Stimulated activated naive CD8-positive, alpha-beta T cell treated with anti-CD3 and anti-CD28 coated beads, Interleukin-15, amount 100 ng/mL, for 72 hours (primary cell): Measurements from ENCODE around the gene GLCCI1.
"Not testable (repeated sequence)": the region's sequence is repeated elsewhere in the genome, so short reads cannot be mapped to it uniquely, and the experiment has no call there.

Experiments
- ATAC-seq: fragments of 150-1000 bp; cut with Tn5 transposase; 2 replicates; pipeline ENCODE4 v1.10.0; 2021; ENCODE audit warnings: mild to moderate bottlenecking, moderate library complexity
- DNase-seq, 2 donors: peaks; one replicate each; pipeline ENCODE4 v3.0.0; 2021 to 2022
- H3K27ac Mint-ChIP-seq, 2 donors: one replicate each; pipeline ENCODE4 v1.8.0; 2022; ENCODE audit warnings: mild to moderate bottlenecking in 2 of 2, mixed read lengths in 2 of 2, moderate library complexity in 2 of 2
- H3K27me3 Mint-ChIP-seq: one replicate; pipeline ENCODE4 v1.8.0; 2022; ENCODE audit warnings: mixed read lengths
- H3K4me1 Mint-ChIP-seq: one replicate; pipeline ENCODE4 v1.8.0; 2022; ENCODE audit warnings: mild to moderate bottlenecking, mixed read lengths
- H3K4me3 Mint-ChIP-seq, 2 donors: one replicate each; pipeline ENCODE4 v1.8.0; 2022; ENCODE audit warnings: mild to moderate bottlenecking in 2 of 2, mixed read lengths in 2 of 2, moderate library complexity in 1 of 2
- H3K9me3 Mint-ChIP-seq, 2 donors: one replicate each; pipeline ENCODE4 v1.8.0; 2022; ENCODE audit warnings: mixed read lengths in 2 of 2

The GLCCI1 gene

DNA sequence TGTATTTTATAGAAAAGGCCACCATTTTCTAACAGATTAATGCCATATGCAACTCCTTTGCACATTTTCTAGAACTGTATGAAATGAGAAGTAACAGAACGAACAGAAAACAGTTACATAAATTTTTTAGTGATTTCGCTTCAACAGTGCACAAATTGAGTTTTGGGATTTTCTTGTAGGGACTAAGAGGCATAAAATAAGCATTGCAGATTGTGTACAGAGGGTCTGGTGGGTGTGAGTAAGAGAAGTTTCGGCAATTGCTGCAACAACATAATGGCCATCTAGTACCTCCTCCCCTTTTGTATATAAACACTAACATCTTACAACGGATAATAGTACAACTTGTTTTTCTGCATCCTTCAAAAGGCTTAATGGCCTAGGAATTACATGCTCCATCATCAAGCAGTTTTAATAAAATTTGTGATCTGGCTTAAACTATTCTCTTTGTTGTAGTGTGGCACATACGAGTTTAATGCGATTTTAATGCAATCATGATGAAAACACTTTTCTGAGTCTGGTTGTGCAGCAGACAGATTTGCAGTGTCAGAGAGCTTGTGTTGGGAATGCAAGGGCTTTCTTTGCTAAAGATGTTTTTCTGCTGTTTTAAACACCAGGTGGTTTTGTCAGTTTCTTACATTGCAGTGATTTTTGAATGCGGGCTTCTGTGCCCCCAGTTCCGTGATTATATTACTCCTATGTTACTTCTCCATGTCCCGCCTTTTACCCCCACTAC is 2.9 kb downstream of the GLCCI1 start:
- H3K4me1 Mint-ChIP-seq: peaks cover 23% of the 10 kb centered on the region
- H3K9me3 Mint-ChIP-seq: no peaks in the 10 kb centered on the region
- no peak overlapping the region for H3K27ac Mint-ChIP-seq
- no peak for DNase-seq
- no peak overlapping the region for H3K4me3 Mint-ChIP-seq
- ATAC-seq: no peak
- H3K27me3 Mint-ChIP-seq: no peaks in the 10 kb centered on the region

DNA sequence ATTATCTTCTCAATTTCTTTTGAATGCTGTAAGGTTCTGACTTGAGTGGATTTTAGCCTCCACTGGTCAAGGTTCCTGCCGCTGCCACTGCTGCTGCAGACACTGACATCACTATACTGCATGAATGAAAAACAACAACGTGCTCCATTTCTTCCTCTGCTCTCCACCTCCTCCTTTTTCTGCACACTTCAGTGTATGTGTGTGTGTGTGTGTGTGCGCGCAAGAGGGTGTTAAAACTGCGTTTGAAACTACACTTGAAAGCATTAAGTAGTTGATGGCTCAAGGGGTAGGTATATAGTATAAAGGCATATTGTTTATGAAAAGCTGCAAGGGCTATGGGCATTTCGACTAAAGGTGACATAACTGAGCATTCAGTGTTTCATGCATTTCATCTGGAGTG is 3.5 kb downstream of the GLCCI1 start:
- peaks cover 27% of the 10 kb centered on the region for H3K4me1 Mint-ChIP-seq
- H3K27ac Mint-ChIP-seq: no peak overlapping the region
- H3K4me3 Mint-ChIP-seq: no peak overlapping the region
- no peaks in the 10 kb centered on the region for H3K9me3 Mint-ChIP-seq
- DNase-seq (no peak), ATAC-seq (no peak)
- no peaks in the 10 kb centered on the region for H3K27me3 Mint-ChIP-seq

DNA sequence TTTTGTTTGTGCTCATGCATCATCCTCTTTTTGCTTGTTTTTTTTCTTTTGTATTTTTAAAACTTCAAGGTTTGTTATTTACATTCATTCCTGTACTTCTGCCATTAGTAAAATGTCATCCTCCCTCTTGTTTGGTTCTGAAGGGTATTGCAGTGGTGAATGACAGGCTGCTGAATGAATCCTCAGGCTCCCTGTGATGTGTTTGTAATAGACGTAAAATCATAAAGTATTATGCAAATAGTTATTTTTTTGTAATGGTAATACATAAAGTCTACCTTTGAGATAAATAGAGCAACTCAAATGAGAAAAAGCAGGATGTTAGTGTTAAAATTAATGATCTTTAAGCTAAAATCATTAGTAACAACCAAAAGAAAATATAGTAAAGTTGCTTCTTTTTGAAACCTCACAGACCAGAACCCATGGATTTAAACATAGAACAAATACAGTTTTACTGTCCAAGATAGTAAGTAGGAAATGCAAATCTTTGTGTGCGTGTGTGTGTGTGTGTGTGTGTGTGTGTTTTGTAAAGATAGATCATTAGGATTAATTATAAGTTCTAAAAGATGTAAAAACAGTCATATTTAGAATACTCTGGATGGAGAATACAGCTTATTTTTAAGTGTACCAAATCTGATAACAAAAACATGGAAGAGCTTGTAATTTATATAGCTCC is 4.5 kb downstream of the GLCCI1 start:
- DNase-seq (no peak), ATAC-seq (no peak)
- Mint-ChIP-seq H3K27me3 (no peaks in the 10 kb centered on the region), H3K4me1 (peaks cover 36% of the 10 kb centered on the region), H3K4me3 (peak overlapping the region; percentile 51 to 73), H3K27ac (no peak overlapping the region), H3K9me3 (no peaks in the 10 kb centered on the region)

DNA sequence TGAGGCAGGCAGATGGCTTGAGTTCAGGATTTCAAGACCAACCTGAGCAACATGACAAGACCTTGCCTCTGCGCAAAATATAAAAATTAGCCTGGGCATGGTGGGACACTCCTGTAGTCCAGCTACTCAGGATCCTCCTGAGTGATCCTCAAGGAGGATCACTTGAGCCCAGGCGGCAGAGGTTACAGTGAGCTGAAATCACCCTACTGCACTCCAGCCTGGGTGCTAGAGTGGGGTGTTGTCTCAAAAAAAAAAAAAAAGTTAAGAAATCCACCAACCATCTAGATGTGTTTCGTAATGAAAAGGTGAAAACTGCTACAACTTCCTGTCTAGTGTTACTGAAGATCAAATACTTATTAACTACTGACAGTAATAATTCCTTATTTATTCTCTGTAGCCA is 8.1 kb downstream of the GLCCI1 start:
- DNase-seq (no peak), ATAC-seq (peak; percentile 52)
- Mint-ChIP-seq H3K9me3 (no peaks in the 10 kb centered on the region), H3K27me3 (no peaks in the 10 kb centered on the region), H3K4me3 (no peak overlapping the region), H3K27ac (no peak overlapping the region), H3K4me1 (peaks cover 56% of the 10 kb centered on the region)

DNA sequence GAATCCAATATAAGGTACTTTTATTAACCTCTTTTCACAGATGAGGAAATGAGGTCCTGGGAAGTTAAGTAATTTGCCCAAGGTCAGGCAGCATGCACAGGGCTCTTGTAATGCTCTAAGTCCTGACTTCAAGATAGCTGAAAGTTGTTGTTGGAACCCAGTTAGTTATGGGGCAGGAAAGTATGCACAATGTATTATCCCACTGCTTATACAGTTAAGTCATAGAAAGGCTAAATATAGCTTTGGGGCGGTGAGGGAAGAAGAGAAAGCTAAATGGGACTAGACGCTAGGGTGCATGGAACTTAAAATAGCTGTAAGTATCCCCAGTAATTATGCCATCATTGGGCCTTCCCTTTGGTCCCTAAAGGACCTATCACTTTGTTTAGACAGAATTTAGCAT is 9.2 kb downstream of the GLCCI1 start:
- H3K27me3 Mint-ChIP-seq: no peaks in the 10 kb centered on the region
- H3K4me1 Mint-ChIP-seq: peaks cover 59% of the 10 kb centered on the region
- H3K9me3 Mint-ChIP-seq: no peaks in the 10 kb centered on the region
- no peak for DNase-seq
- H3K27ac Mint-ChIP-seq: peak overlapping the region in 1 of 2 donors; percentile 50
- no peak overlapping the region for H3K4me3 Mint-ChIP-seq
- no peak for ATAC-seq

DNA sequence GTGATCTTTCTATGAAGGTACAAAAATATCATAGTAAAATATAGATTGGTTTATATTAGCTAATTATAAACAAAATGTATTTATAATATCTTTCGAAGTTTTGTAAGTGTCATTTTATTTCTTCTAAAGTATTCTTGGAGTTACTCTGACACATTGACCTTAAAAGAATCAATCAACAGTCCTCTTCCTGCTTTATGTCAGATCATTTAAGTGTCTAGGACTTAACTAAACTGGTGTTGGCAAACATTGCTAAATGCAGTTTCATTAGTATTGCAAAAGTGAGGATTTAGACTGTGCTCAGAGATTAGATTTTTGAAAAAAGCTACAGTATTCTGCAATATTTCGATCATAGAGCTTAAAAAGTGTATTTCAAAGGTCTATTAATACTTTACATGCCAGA is 10.3 kb downstream of the GLCCI1 start:
- DNase-seq: no peak
- Mint-ChIP-seq H3K27me3 (no peaks in the 10 kb centered on the region), H3K4me1 (peaks cover 57% of the 10 kb centered on the region), H3K9me3 (no peaks in the 10 kb centered on the region), H3K4me3 (no peak overlapping the region), H3K27ac (no peak overlapping the region)
- ATAC-seq: no peak

DNA sequence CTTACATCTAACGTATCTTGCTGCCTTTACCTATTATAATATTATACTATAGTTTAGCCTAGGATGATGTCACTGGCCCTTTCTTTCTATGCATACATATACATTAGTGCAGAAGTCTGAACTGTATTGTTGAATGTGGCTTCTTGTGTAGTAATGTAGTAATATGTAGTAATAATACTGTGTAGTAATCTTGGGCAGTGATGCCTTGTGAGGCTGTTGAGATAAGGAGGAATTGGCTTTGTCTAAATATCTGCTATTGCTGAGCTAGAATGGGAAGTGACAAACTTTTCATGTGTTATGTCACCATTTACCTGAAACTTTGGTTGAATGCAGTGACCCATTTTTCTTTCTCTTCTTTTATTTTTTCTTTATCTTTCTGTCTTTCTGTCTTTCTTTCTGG is 11.0 kb downstream of the GLCCI1 start:
- DNase-seq (no peak), ATAC-seq (no peak)
- no peaks in the 10 kb centered on the region for H3K9me3 Mint-ChIP-seq
- peaks cover 57% of the 10 kb centered on the region for H3K4me1 Mint-ChIP-seq
- no peaks in the 10 kb centered on the region for H3K27me3 Mint-ChIP-seq
- no peak overlapping the region for H3K27ac Mint-ChIP-seq
- no peak overlapping the region for H3K4me3 Mint-ChIP-seq

DNA sequence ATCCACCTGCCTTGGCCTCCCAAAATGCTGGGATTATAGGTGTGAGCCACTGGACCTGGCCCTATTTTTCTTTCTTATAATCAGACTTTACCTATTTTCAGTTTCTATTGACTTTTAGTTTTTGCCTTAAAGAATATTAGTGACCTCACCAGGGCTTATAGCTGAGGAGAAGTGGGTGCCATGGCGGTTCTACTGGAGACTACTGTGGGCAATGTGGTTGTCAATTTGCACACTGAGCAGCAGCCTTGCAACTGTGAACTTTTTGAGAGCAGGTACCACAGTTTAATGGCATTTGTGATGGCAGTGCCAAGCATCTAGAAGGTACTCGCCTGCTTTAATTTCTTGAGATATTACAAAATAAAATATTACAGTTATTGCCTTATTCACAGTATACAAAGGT is 11.5 kb downstream of the GLCCI1 start:
- ATAC-seq (no peak), DNase-seq (no peak)
- no peak overlapping the region for H3K27ac Mint-ChIP-seq
- no peaks in the 10 kb centered on the region for H3K9me3 Mint-ChIP-seq
- no peak overlapping the region for H3K4me3 Mint-ChIP-seq
- H3K4me1 Mint-ChIP-seq: peaks cover 55% of the 10 kb centered on the region
- H3K27me3 Mint-ChIP-seq: no peaks in the 10 kb centered on the region

DNA sequence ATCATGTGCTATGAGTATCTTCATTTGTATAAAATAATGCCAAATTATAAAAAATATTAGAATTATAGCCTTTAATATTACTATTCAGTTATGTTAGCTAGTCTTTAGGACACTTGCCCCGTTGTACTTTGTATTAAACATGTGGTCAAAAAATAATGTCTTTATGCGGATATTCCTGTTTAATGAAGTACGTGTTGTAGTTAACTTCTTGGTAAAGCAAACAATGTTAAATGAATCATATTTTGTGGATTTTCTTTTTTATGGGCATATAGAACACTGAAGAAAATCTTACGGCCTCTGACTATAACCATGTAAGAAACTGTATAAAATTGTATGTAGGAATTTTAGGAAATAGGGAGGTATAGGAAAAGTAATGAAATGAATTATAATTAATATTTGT is 14.3 kb downstream of the GLCCI1 start:
- Mint-ChIP-seq H3K27me3 (no peaks in the 10 kb centered on the region), H3K27ac (no peak overlapping the region), H3K4me3 (no peak overlapping the region), H3K9me3 (no peaks in the 10 kb centered on the region), H3K4me1 (peaks cover 45% of the 10 kb centered on the region)
- ATAC-seq (no peak), DNase-seq (no peak)

DNA sequence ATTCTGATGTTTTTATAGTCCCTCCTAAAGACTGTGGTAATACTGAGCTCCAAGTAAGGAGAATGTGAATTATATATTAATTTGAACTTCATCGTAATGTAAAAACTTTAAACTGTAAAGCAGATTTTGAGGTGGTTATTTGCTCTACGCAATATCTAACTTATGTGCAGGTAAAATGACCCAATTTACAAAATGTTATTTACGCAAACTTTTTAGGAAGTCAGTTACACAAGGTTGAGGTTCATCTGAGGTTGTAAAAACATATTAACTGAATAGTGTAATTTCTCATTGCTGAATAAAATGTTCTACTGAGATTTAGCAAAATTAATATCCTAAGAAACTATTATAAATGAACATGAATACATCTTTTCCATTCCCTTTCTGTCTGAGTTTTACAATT is 15.8 kb downstream of the GLCCI1 start:
- H3K9me3 Mint-ChIP-seq: no peaks in the 10 kb centered on the region
- peaks cover 57% of the 10 kb centered on the region for H3K4me1 Mint-ChIP-seq
- DNase-seq (no peak), ATAC-seq (no peak)
- H3K27me3 Mint-ChIP-seq: no peaks in the 10 kb centered on the region
- H3K27ac Mint-ChIP-seq: no peak overlapping the region
- no peak overlapping the region for H3K4me3 Mint-ChIP-seq

DNA sequence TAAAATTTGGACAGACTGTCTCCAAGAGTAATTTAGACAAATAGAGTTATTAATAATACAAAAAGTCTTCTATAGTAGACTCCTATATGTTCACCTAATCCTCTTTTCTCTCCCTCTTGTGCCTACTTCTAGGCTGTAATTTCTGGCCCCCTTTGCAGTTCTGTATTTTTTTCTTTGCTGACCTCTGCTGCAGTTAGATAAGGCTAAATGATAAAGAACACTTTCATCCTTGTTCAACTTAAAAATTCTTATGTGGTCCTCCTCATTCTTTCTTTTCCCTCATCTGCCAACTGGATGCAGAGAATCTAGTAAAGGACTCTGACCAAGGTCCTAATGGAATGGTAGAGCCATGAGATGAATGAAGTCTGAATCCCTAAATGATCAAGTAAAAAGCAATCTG is 20.1 kb downstream of the GLCCI1 start:
- Mint-ChIP-seq H3K9me3 (peaks cover 21 to 24% of the 10 kb centered on the region in 2 donors), H3K4me1 (peaks cover 53% of the 10 kb centered on the region), H3K4me3 (no peak overlapping the region), H3K27ac (no peak overlapping the region), H3K27me3 (no peaks in the 10 kb centered on the region)
- ATAC-seq (no peak), DNase-seq (no peak)

DNA sequence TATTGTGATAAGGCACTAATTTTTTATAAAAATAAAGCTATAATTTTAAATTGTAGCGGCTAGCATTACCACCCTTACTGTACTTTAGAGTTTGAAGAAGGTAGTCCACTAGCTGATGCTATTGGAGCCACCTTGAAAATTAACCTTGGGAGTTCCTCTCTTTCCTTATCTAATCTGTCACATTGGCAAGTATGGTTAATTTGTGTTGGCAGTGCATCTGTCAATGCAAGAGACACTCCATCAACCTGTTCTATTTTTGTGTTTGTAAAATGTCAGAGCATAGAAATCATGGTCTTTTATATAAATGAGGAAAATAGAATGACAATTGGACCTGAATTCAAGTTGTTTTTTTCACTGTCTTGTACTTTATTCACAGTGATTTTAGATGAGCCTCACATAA is 20.5 kb downstream of the GLCCI1 start:
- DNase-seq (no peak), ATAC-seq (no peak)
- Mint-ChIP-seq H3K4me3 (peak overlapping the region; percentile 70 to 84), H3K27me3 (no peaks in the 10 kb centered on the region), H3K9me3 (peaks cover 21 to 24% of the 10 kb centered on the region in 2 donors), H3K27ac (peak overlapping the region in 1 of 2 donors; percentile 91), H3K4me1 (peaks cover 51% of the 10 kb centered on the region)

DNA sequence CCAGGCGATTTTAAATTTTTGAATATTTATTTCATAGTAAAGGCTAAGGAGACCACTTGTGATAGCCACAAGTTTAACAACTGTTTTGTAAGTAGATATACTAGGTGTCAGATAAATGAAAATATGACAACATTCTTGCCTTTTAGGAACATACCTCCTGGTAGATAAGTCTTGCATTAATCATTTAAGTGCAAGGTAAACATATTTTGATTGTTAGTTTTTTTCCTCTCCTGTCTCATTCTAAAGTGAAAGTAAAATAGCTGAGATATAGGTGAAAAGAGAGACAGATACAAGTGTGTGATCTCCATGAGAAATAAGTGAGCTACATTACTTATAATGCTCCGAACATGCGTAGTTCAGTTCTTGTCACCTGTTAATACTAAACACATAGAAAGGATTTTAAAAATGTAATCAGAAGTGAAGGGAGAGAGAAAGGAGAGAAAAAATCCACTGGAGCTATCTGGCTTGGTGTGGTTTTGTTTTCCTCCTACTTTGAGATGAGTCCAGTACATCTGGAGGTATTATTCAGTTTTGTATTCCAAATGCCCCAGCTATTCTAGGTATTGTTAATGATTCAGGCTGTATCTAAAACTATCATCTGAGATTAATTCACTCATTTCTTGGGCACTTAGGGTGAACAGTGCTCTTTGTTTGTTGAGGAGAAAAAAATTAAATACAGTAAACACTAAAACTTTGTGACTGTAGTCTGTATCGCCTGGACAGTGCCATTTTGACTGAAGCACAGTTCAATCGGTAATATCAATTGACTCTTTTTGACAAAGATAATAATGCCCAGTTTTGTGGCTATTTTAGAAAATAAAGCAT is 21.2 kb downstream of the GLCCI1 start:
- H3K9me3 Mint-ChIP-seq: peaks cover 21 to 24% of the 10 kb centered on the region in 2 donors
- DNase-seq (no peak), ATAC-seq (no peak)
- peak overlapping the region; percentile 70 to 84 for H3K4me3 Mint-ChIP-seq
- peak overlapping the region; percentile 91 to 93 for H3K27ac Mint-ChIP-seq
- no peaks in the 10 kb centered on the region for H3K27me3 Mint-ChIP-seq
- peaks cover 51% of the 10 kb centered on the region for H3K4me1 Mint-ChIP-seq

DNA sequence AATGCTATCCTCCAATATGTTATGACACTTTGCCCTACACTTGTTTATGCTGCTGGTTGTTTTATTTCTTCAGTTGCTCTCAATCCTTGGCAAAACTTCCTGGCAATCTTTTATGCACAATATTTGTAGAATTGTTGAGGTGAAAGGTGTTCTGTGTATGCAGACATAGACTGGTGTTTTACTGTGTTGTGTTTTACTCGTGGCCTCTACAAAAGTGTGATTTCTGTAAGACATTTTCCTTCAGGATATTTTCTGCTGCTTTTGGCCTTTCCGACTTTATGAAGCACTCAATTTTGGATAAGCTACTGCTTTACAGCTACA is 21.8 kb downstream of the GLCCI1 start:
- DNase-seq: no peak
- ATAC-seq: no peak
- Mint-ChIP-seq H3K9me3 (peaks cover 21 to 24% of the 10 kb centered on the region in 2 donors), H3K4me1 (peaks cover 51% of the 10 kb centered on the region), H3K27ac (no peak overlapping the region), H3K4me3 (peak overlapping the region in 1 of 2 donors; percentile 46), H3K27me3 (no peaks in the 10 kb centered on the region)

DNA sequence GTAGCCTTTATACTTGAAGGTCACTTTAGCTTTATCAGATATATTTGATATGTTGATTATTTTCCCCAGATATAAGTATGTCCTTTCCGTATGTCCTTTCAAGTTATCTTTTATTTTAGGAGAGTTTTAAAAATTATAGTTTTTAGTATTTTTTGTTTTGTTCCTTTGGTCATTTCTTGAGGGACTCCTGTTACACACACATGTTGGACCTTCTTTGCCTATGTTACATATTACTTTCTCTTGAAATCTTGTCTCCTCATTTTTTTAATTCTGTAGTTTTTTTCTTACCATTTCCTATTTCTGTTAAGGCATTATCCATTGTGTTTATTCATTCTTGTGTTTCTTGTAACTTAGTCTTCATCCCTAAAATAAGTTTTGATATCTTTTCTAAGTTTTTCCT is 23.9 kb downstream of the GLCCI1 start:
- Mint-ChIP-seq H3K4me1 (peaks cover 50% of the 10 kb centered on the region), H3K27me3 (no peaks in the 10 kb centered on the region), H3K27ac (no peak overlapping the region), H3K4me3 (no peak overlapping the region), H3K9me3 (peaks cover 21 to 24% of the 10 kb centered on the region in 2 donors)
- ATAC-seq: no peak
- no peak for DNase-seq

DNA sequence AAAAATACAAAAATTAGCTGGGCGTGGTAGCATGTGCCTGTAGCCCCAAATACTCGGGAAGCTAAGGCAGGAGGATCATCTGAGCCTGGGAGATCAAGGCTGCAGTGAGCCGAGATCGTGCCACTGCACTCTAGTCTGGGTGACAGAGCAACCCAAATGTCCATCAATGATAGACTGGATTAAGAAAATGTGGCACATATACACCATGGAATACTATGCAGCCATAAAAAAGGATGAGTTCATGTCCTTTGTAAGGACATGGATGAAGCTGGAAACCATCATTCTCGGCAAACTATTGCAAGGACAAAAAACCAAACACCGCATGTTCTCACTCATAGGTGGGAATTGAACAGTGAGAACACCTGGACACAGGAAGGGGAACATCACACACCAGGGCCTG is 26.8 kb downstream of the GLCCI1 start:
- H3K27me3 Mint-ChIP-seq, DNase-seq, ATAC-seq, H3K27ac Mint-ChIP-seq, H3K4me3 Mint-ChIP-seq: not testable (repeated sequence)
- H3K9me3 Mint-ChIP-seq: peaks cover 21 to 24% of the 10 kb centered on the region in 2 donors
- H3K4me1 Mint-ChIP-seq: peaks cover 23% of the 10 kb centered on the region
